K562 (cell line): ENCODE data around the gene MRPL54.

Experiments used
- CREM ChIP-seq: IDR thresholded peaks from 2 replicates; pipeline ENCODE4 v1.6.1; 2014; ENCODE audit warnings: antibody characterized with exemption, low read depth
- KDM4B ChIP-seq, 2 experiments: fragments of 450-650 bp in 1 of 2; sonication (generic) in 1 of 2; IDR thresholded peaks; 2 replicates each; pipeline ENCODE4 v1.6.1; 2016 to 2017; ENCODE audit warnings: borderline replicate concordance in 2 of 2, antibody characterized with exemption in 1 of 2, low read depth in 1 of 2, mild to moderate bottlenecking in 1 of 2
- RFX5 ChIP-seq: IDR thresholded peaks from 2 replicates; pipeline ENCODE4 v1.6.1; 2011; ENCODE audit warnings: low read depth, mild to moderate bottlenecking, improper control_type of control experiment, low read length
- SMARCE1 ChIP-seq: fragments of 450-650 bp; IDR thresholded peaks from 2 replicates; pipeline ENCODE4 v1.7.1; 2016; ENCODE audit warnings: mild to moderate bottlenecking
- SPI1 ChIP-seq: IDR thresholded peaks from 2 replicates; pipeline ENCODE4 v1.6.1; 2011; ENCODE audit warnings: low read depth, low read length, control low read depth, borderline replicate concordance
- ZBTB33 ChIP-seq: sonication (generic); formaldehyde crosslinking; IDR thresholded peaks from 2 replicates; pipeline ENCODE4 v1.8.1; 2023; ENCODE audit warnings: mild to moderate bottlenecking, missing genetic modification reagents

GRCh38 chr19:3778104-3778867, 15.8 kb downstream of the MRPL54 start:
- TF ChIP-seq SMARCE1 (no peak), SPI1 (no peak), KDM4B (IDR thresholded peaks at IDR 0.05; ENCODE audit: borderline replicate concordance in 2 of 2, low read depth in 1 of 2) (no peak), RFX5 (no peak), CREM (no peak), ZBTB33 (CRISPR knock-in tag) (no peak)
